Measurements from ENCODE around the gene ROR2.

Gene ROR2

GRCh38 chr9:91818647-91819403, 131.2 kb downstream of the ROR2 start:
- no peak for DNase-seq (ENCODE audit: low read depth, low spot score)

- DNase-seq (ENCODE audit: low read depth, low spot score), result no peak
Measured at GRCh38 chr9:91818225-91818585, 131.8 kb downstream of the ROR2 start.

GRCh38 chr9:91817493-91818224, 132.4 kb downstream of the ROR2 start:
- DNase-seq (ENCODE audit: low read depth, low spot score), result no peak

DNA sequence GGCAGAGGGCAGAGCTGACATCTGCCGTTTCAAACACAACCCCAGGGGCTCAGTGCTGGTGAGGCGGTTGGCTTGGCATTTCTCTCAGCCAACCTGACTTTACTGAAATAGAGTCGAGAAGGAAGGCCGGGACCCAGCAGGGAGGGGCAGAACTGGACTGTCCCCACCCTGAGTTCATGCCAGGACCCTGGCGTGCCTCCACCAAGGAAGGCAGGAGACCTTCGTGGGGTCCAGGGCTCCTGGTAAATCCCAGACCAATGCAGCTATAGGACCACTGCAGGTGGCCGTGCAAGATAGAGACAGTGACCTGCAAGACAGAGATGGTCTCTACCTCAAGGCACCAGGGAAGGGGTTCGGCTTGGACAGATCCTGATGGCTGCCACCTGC, 132.9 kb downstream of the ROR2 start:
- DNase-seq (ENCODE audit: low read depth, low spot score), result no peak

GRCh38 chr9:91816356-91816755, 133.7 kb downstream of the ROR2 start:
- no peak for DNase-seq (ENCODE audit: low read depth, low spot score)

DNA sequence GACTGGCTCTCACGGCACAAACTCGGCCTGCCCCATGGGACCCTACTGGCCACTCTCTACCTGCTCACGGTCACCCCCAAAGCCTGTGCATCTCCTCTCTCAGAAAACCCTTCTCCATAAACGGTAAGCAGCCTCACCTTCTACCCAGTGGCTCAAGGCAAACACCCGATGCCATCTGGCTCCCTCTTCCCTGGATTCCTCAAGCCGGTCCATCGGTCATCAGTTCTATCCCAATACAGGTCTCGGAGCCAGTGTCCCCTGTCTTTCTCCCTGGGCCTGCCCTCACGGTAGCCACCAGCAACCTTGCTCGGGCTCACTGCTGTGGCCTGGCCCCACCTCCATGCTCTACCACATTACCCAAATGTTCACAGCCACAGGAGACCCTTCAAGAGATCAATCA, 134.1 kb downstream of the ROR2 start:
- DNase-seq (ENCODE audit: low read depth, low spot score), result no peak

DNA sequence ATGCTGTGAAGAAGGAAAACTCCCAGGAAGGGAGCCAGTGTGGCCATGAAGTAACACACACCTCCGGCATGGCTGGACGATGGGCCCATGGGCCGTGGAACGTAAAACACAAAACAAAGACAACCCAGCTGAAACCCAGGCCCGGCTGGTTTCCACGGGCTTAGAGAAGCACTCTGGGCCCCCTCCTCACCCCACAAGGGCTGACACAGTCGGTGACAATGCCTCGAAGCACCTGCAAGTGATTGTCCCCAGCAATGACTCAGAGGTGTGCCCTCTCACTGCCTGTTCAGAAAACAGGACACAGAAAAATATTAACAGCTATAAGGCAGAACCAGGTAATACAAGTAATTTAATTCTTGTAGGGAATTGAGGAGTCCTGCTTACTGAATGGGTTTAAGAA, 135.3 kb downstream of the ROR2 start:
- no peak for DNase-seq (ENCODE audit: low read depth, low spot score)

DNA sequence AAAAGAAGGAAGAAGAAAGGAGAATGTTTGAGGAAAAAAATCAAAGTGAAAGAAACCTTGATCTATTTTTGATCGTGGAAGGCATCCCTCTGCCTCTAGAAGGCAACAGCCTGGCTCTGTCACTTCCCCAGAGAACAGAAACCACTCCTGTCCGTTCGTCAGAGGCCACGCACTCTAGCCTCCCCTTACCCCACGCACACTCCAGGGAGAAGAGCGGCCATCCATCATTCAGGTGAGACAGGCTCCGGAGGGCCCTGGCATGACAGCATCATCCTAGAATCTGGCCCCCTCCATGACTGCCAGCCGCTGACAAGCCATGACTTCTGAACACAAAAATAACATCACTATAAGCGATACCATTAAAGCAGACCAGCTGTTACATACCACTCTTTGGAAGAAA, 135.8 kb downstream of the ROR2 start:
- no peak for DNase-seq (ENCODE audit: low read depth, low spot score)

DNA sequence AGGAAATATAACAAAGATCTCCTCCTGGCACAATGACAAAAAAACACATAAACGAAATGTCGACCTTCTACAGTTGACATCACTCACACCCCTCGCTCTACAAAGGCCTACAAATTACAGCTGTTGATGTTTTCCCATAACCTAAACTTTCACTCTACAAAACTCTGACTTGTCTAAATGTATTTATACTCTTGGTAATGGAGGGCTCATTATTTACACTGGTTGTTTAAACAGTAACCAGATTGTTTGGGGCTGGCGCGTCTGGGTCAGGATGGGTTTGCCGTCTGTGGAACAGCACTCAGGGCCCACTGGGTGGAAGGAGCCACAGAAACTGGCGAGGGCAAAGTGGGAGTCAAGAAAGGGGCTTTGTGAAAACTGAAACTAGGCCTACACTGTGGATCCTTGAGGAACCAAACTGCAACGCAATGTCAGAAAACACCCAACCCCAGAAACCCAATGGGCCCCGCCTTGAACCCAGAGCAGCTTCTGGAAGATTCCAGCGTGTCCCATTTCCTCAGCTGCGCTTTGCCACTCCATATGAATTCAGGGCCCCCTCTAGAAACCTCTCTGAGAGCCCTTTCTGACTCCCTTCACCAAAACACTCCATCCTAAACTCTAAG, 136.7 kb downstream of the ROR2 start:
- no peak for DNase-seq (ENCODE audit: low read depth, low spot score)

DNA sequence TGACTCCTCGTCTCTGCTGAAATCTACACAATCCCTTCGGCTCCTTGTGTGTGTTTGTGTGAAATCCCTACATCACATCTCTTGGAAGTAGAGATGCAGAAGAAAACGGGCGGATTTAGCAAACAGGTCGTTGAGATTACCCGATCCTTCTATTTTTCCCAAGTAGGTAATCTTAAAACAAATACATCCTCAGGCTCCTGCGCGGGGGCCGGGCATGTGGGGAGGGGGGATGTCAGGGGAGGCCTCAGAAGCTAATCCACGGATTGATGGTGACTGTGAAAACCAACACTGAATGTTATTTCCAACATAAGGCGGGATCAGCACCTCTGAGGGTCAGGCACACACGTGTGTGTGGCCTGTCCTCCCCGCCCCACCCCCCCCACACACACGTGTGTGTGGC, 137.8 kb downstream of the ROR2 start:
- no peak for DNase-seq (ENCODE audit: low read depth, low spot score)

GRCh38 chr9:91811024-91811909, 138.8 kb downstream of the ROR2 start:
- no peak for DNase-seq (ENCODE audit: low read depth, low spot score)

GRCh38 chr9:91810286-91810905, 139.6 kb downstream of the ROR2 start:
- no peak for DNase-seq (ENCODE audit: low read depth, low spot score)

GRCh38 chr9:91809581-91810285, 140.3 kb downstream of the ROR2 start:
- DNase-seq (ENCODE audit: low read depth, low spot score), result no peak

- no peak for DNase-seq (ENCODE audit: low read depth, low spot score)
Measured at GRCh38 chr9:91807643-91808246, 142.3 kb downstream of the ROR2 start.

DNA sequence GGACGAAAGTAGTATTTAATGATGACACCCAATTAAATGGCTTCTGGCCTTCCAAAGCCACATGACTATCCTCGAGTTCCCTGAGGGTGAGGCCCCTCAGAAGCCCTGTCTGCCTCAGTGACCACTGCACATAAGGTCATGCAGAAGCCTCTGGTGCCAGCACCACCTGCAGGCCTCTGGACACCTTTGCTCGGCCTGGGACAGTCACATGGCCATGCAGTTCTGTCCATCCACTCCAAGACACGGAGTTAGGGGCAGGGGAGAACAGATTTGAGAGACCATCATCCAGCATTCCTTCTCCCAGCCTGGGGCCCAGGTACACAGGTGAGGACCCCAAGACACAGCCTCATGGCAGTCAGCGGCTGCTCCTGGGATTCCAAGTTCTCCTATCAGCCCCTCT, 145.0 kb downstream of the ROR2 start:
- no peak for DNase-seq (ENCODE audit: low read depth, low spot score)

- no peak for DNase-seq (ENCODE audit: low read depth, low spot score)
Measured at GRCh38 chr9:91803970-91804752, 145.9 kb downstream of the ROR2 start.

GRCh38 chr9:91803151-91803940, 146.7 kb downstream of the ROR2 start:
- DNase-seq (ENCODE audit: low read depth, low spot score), result no peak

DNA sequence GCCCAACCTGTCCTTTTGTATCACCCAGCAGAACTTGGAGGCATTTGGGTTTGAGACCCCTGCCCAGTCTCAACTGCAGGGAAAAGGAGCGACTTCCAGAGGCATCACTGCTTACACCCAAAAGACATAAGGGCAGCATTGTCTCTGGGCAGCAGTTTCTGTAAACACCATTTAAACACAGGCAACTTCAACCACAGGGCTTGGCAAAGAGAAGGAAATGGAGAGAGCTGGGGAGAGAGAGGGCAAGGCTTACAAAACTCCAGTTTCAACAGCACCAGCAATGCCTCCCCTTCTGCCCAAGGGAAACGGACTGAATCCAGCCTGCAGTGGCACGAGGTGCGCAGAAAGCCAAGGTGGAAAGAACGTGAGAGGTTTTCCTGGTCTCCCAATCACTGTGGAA, 147.6 kb downstream of the ROR2 start:
- DNase-seq (ENCODE audit: low read depth, low spot score), result no peak

All from activated naive CD8-positive, alpha-beta T cell treated with anti-CD3 and anti-CD28 coated beads, Interleukin-2, amount 50 U/mL, for 16 hours (primary cell).